GM12872 (cell line): ENCODE measurements around the gene LASP1.

Experiments
- CTCF ChIP-seq: IDR thresholded peaks from 3 replicates; pipeline ENCODE4 v1.5.1; 2011; ENCODE audit warnings: low read depth, mild to moderate bottlenecking, low read length, moderate library complexity; ENCODE audit not compliant: insufficient read depth

Gene LASP1

DNA sequence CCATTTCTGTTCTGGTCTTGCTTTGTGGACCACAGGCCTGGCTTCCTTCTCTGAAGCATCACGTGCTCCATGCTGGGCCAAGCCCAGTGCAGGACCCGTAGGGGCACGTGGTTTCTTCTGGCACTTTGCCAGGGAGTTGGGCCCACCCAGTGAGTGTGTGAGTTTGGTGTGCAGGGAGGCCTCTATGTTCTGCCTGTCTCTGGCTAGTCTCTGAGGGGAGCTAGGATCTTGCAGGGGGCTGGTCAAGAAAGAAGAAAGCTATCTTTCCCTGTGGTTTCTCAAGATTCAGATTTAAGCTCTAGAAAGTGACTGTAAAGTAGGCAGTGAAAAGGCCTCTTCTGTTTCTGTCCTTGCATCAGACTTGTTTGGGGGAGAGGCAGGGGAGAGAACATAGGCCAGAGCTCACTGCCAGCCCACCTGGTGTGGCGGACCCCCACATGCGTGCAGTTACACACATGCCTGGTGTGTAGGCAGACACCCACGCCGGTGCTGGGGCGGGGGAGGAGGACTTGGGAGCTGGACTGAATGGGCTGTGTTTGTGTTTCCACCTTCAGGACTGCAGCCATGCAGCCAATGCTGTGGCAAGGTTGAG lies 11.8 kb downstream of the LASP1 start:
- TF ChIP-seq CTCF, result no peak

GRCh38 chr17:38882870-38883269 lies 13.0 kb downstream of the LASP1 start:
- TF ChIP-seq CTCF, result no peak

- 0 out of 3 replicates have a peak, but pooled peaks have one; percentile 1 for TF ChIP-seq CTCF
These were observed 14.0 kb downstream of the LASP1 start for GRCh38 chr17:38883592-38884526.

- TF ChIP-seq CTCF, result no peak
These were observed 15.3 kb downstream of the LASP1 start for GRCh38 chr17:38885044-38885727.

DNA sequence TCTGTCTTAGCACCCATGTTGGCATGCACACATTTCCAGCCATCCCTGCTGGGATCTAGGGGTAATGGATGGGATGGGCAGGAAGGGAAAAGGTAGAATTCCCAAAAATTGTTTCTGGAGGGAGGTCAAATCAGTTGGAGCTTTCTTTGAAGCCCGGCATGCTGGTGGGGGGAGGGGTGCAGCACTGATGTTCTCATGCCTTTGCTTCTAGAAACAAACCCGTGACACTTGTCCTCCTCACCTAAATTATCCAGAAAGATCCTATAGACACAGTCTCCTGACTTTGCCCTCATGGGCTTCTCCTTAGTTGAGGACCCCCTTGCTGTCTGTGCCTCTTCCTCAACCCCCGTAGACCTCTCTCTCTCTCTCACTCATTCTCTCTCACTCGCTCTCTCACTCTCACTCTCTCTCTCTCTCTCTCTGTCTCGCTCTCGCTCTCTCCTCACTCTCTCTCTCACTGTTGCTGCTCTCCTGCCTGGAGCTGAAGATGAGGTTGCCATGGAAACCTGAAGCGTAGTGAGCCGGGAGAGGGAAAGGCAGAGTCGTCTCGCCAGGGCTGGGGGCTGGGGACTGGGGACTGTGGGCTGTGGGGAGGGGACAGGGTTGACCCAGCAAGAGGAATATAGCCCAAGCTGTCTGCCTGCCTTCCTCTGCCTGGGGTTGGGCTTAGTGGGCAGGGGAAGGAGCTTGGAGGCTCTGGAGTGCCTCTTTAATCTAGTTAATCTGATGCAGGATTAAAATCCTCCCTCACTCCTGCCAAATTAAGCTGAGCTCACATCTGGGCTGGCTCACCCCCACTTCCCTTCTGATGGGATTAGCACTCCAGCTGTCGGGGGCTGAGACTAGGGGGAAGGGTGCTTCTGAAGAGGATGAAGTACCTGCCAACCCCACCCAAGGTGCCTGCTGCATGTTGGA lies 16.1 kb downstream of the LASP1 start:
- no peak for TF ChIP-seq CTCF

DNA sequence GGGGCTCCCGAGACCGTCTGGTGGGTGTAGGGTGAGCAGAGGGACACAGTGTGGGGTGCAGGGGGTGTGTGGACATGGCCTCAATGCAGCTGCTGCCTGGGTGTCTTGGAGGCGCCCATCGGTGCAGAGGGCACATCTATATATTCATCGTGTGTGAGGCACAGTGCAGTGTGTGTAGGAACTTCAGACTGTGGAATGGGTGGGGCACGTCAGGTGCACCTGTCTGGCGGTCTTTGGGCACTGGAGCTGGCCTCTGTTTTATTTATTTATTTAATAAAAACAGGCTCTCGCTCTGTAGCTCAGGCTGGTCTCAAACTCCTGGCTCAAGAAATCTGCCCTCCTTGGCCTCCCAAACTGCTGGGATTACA lies 16.8 kb downstream of the LASP1 start:
- no peak for TF ChIP-seq CTCF

DNA sequence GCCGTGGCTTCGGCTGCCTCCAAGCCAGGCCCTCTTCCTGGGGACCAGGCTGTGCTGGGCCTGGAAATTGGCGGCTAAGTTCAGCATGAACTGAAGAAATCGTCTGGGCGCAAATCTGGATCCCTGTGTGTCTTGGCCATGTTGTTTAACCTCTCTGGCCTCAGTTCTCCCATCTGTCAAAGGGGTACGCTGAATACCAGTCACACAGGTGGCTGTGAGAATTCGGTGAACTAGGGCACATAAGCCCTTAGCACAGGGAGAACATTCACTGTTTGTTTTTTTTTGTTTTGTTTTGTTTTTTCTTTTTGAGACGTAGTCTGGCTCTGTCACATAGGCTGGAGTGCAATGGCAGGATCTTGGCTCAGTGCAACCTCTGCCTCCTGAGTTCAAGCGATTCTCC lies 19.0 kb downstream of the LASP1 start:
- TF ChIP-seq CTCF, result no peak
